Aorta (tissue), 5 donors: Measurements from ENCODE around the gene TIMM23B. TPM values are rescaled to one million over a fixed set of nuclear protein-coding genes. Genes with fewer than 3 reads are reported as not detected.
"Not testable (repeated sequence)": the region's sequence is repeated elsewhere in the genome, so short reads cannot be mapped to it uniquely, and the experiment has no call there.

Experiments
- ATAC-seq: fragments of 200-7000 bp; cut with Tn5 transposase; one replicate; pipeline ENCODE4 v1.9.1; 2022; ENCODE audit warnings: moderate library complexity; ENCODE audit not compliant: low FRiP score
- DNase-seq, 2 donors: peaks; one replicate each; pipeline ENCODE4 v3.0.0-alpha.2; 2020
- H3K27ac ChIP-seq, 2 donors: one replicate each; pipeline ENCODE4 v1.5.1; 2013; ENCODE audit warnings: low read length in 2 of 2, mild to moderate bottlenecking in 2 of 2, moderate library complexity in 2 of 2, control low read depth in 1 of 2, inconsistent platforms in 1 of 2, low read depth in 1 of 2
- H3K27me3 ChIP-seq, 2 donors: one replicate each; pipeline ENCODE4 v1.6.1; 2013; ENCODE audit warnings: control low read depth in 1 of 2, low read length in 1 of 2, mild to moderate bottlenecking in 1 of 2, moderate library complexity in 1 of 2; ENCODE audit not compliant: insufficient read depth in 2 of 2, control insufficient read depth in 1 of 2
- H3K36me3 ChIP-seq, 2 donors: one replicate each; pipeline ENCODE4 v1.6.1; 2013; ENCODE audit warnings: control low read depth in 1 of 2, low read length in 1 of 2, mild to moderate bottlenecking in 1 of 2; ENCODE audit not compliant: insufficient read depth in 2 of 2, control insufficient read depth in 1 of 2
- H3K4me1 ChIP-seq, 2 donors: one replicate each; pipeline ENCODE4 v1.6.1; 2013; ENCODE audit warnings: low read length in 2 of 2, control low read depth in 1 of 2, mild to moderate bottlenecking in 1 of 2, moderate library complexity in 1 of 2; ENCODE audit not compliant: insufficient read depth in 2 of 2, control insufficient read depth in 1 of 2
- H3K4me3 ChIP-seq, 2 donors: one replicate each; pipeline ENCODE4 v1.5.1; 2013; ENCODE audit warnings: low read length in 2 of 2, control low read depth in 1 of 2, mild to moderate bottlenecking in 1 of 2
- H3K9me3 ChIP-seq: one replicate; pipeline ENCODE4 v1.6.1; 2013; ENCODE audit warnings: mild to moderate bottlenecking, low read length; ENCODE audit not compliant: control insufficient read depth
- WGBS, 2 donors: extraction: QIAGEN DNeasy Blood & Tissue Kit; methylation state at CpG; one replicate each; pipeline ENCODE4 v1.1.7; 2013; 5-methylcytosine and 5-hydroxymethylcytosine counted together
- intact Hi-C, 2 donors: fragments of 100-400 bp; cut with DNase I; formaldehyde crosslinking; loops; one replicate each; pipeline versions ENCODE4 v1.14.2 to v1.15.0; 2022
- long read RNA-seq, 2 donors: library from polyadenylated mRNA; unstranded; transcript quantifications; one replicate each; pipeline ENCODE4 v2.0.0, GENCODE V29; 2020 to 2021
- polyA plus RNA-seq, 2 donors: library from polyadenylated mRNA; stranded (reverse); fragments of 200-250 nt; gene quantifications; one replicate each; pipeline ENCODE4 v1.2.3, GENCODE V29; 2013
- total RNA-seq, 2 donors: library from RNA; stranded (reverse); fragmentation: NEBNext Ultra II Directional; extraction: Animal tissue kit (Norgen Biotek cat#: 25700); gene quantifications; one replicate each; pipeline ENCODE4 v1.2.1, GENCODE V29; 2021
- donor health status: healthy with polysubstance abuse.
- donor health status: Bipolar disorder and iron deficiency.
- donor health status: DM: no; HTN: no; CAD: no.
- donor health status: DM: no; HTN: no; CAD: no.
- donor health status: DM: yes; HTN: yes; CAD: no.

TIMM23B gene
- total RNA-seq (10 to 100 TPM; 21.0 to 24.0 TPM), polyA plus RNA-seq (10 to 100 TPM; 10.6 to 17.1 TPM)
- long read RNA-seq, donor 1, transcript TIMM23B-201 (7 exons, 1,142 nt): major isoform, 8 of 18 reads
- long read RNA-seq, donor 1, partial matches to known transcripts: 4 of 18 reads
- long read RNA-seq, donor 1, other reads (novel, unspliced or antisense): 6 of 18 reads
- long read RNA-seq, donor 2, partial matches to known transcripts: 0 of 10 reads
- long read RNA-seq, donor 2, other reads (novel, unspliced or antisense): 7 of 10 reads

GRCh38 chr10:49941447-49942338 is at the start of gene TIMM23B, which contains the start of gene PARG:
Gene TIMM23B (plus strand): TSS chr10:49942053. CDS start chr10:49942195, 142 bp downstream.
Gene PARG (minus strand): TSS chr10:49942027. CDS start chr10:49941725, 302 bp downstream.
- H3K27me3 ChIP-seq, H3K4me1 ChIP-seq, H3K36me3 ChIP-seq, intact Hi-C loops, H3K9me3 ChIP-seq: not testable (repeated sequence)
- Histone ChIP-seq H3K27ac (peak within 1 kb of the TSS in 1 of 2 donors; percentile 39), H3K4me3 (peak within 1 kb of the TSS; percentile 51 to 70)
- ATAC-seq (peak; percentile 96), DNase-seq (peak; percentile 84 to 92)
- 0% methylated on average over 75 to 81 of the region's 81 CpGs for WGBS, 2 donors

GRCh38 chr10:49899999-49900398 is 41.9 kb upstream of the TIMM23B start:
- H3K27me3 ChIP-seq, ATAC-seq, H3K4me3 ChIP-seq, H3K4me1 ChIP-seq, H3K9me3 ChIP-seq, DNase-seq, H3K36me3 ChIP-seq, H3K27ac ChIP-seq, intact Hi-C loops: not testable (repeated sequence)
- 91% methylated on average over 1 of the region's 2 CpGs; no CpG with 5 or more reads in 1 of the 2 donors for WGBS, 2 donors

GRCh38 chr10:49900406-49900805 is 41.4 kb upstream of the TIMM23B start:
- DNase-seq, H3K27me3 ChIP-seq, H3K4me3 ChIP-seq, H3K4me1 ChIP-seq, ATAC-seq, H3K27ac ChIP-seq, H3K9me3 ChIP-seq, H3K36me3 ChIP-seq, intact Hi-C loops: not testable (repeated sequence)
- 85 to 89% methylated on average over 2 of the region's 3 CpGs for WGBS, 2 donors

- H3K4me1 ChIP-seq, ATAC-seq, H3K4me3 ChIP-seq, H3K27me3 ChIP-seq, H3K27ac ChIP-seq, H3K9me3 ChIP-seq, DNase-seq, H3K36me3 ChIP-seq, intact Hi-C loops: not testable (repeated sequence)
- WGBS, 2 donors: 87 to 96% methylated on average over 3 of the region's 3 CpGs
Observed at GRCh38 chr10:49903829-49904228, 38.0 kb upstream of the TIMM23B start.

- 25 to 34% methylated on average over 4 of the region's 4 CpGs for WGBS, 2 donors
- H3K27ac ChIP-seq, ATAC-seq, intact Hi-C loops, H3K27me3 ChIP-seq, H3K4me1 ChIP-seq, H3K36me3 ChIP-seq, H3K4me3 ChIP-seq, H3K9me3 ChIP-seq, DNase-seq: not testable (repeated sequence)
Observed at GRCh38 chr10:49908290-49909080, 33.4 kb upstream of the TIMM23B start.

GRCh38 chr10:49910295-49910694 is 31.6 kb upstream of the TIMM23B start:
- H3K27me3 ChIP-seq, H3K9me3 ChIP-seq, H3K4me3 ChIP-seq, H3K4me1 ChIP-seq, DNase-seq, intact Hi-C loops, H3K27ac ChIP-seq, H3K36me3 ChIP-seq, ATAC-seq: not testable (repeated sequence)
- WGBS, 2 donors: no CpG with 5 or more reads among the region's 1 CpG

GRCh38 chr10:49916451-49916850 is 25.4 kb upstream of the TIMM23B start:
- DNase-seq, intact Hi-C loops, H3K27ac ChIP-seq, H3K36me3 ChIP-seq, H3K4me3 ChIP-seq, H3K9me3 ChIP-seq, ATAC-seq, H3K4me1 ChIP-seq, H3K27me3 ChIP-seq: not testable (repeated sequence)

- H3K4me3 ChIP-seq, H3K27ac ChIP-seq, ATAC-seq, H3K36me3 ChIP-seq, DNase-seq, H3K4me1 ChIP-seq, intact Hi-C loops, H3K27me3 ChIP-seq, H3K9me3 ChIP-seq: not testable (repeated sequence)
Observed at GRCh38 chr10:49917927-49918326, 23.9 kb upstream of the TIMM23B start.
